GM13976 (cell line): ENCODE measurements around the gene APOC3.

ENCODE experiments used
- DNase-seq: peaks from one replicate; pipeline ENCODE4 v3.0.0; 2012; ENCODE audit warnings: low spot score
- CTCF ChIP-seq: IDR thresholded peaks from 2 replicates; pipeline ENCODE4 v1.5.1; 2012; ENCODE audit warnings: borderline replicate concordance, mild to moderate bottlenecking; ENCODE audit not compliant: insufficient read depth; ENCODE audit errors: extremely low read depth, missing control alignments, control extremely low read depth
- in situ Hi-C: fragments of 300-500 bp; cut with MboI; formaldehyde crosslinking; loops from one replicate; pipeline ENCODE4 v1.12.0; 2022; ENCODE audit warnings: low sequenced_read_pairs, mixed read lengths, inconsistent platforms; ENCODE audit not compliant: unreplicated experiment

The APOC3 gene

GRCh38 chr11:116828632-116829524, 829 bp upstream of the APOC3 start:
- in situ Hi-C loops: no loop called here
- no peak for DNase-seq
- TF ChIP-seq CTCF: no peak

GRCh38 chr11:116830184-116830912, 641 bp downstream of the APOC3 start:
- in situ Hi-C loops: no loop called here
- no peak for TF ChIP-seq CTCF
- no peak for DNase-seq

GRCh38 chr11:116831790-116832349, 2.2 kb downstream of the APOC3 start:
- no peak for TF ChIP-seq CTCF
- no peak for DNase-seq
- in situ Hi-C loops: no loop called here

GRCh38 chr11:116832350-116833290, 2.9 kb downstream of the APOC3 start:
- in situ Hi-C loops: no loop called here
- no peak for TF ChIP-seq CTCF
- no peak for DNase-seq

- in situ Hi-C loops: no loop called here
- DNase-seq: no peak
- no peak for TF ChIP-seq CTCF
These were observed 3.7 kb downstream of the APOC3 start for GRCh38 chr11:116833491-116833815.
